ENCODE data around the gene ANKRD65. TPM values are rescaled to one million over a fixed set of nuclear protein-coding genes. Genes with fewer than 3 reads are reported as not detected.

The ANKRD65 gene
- total and polyA plus RNA-seq, 2 donors (not counting 3 experiments of a cell fraction or from before 2014, with no cell fraction given), result 0.15 to 0.38 TPM

GRCh38 chr1:1428174-1428573 is 7.1 kb upstream of the ANKRD65 start:
- Histone ChIP-seq H3K36me3 (ENCODE audit: control insufficient read depth in 2 of 2, extremely low read depth in 1 of 2, insufficient read depth in 2 of 2, low read length in 2 of 2) (no peaks in the 10 kb centered on the region), H3K79me2 (ENCODE audit: control insufficient read depth, insufficient read depth, low read length) (no peaks in the 10 kb centered on the region), H3K9me3 (replicated peaks; ENCODE audit: control insufficient read depth, insufficient read depth, low read length) (no peaks in the 10 kb centered on the region), H2AFZ (ENCODE audit: low read depth, low read length) (no peak overlapping the region), H3K4me3 (replicated peaks in 1 of 3; ENCODE audit: insufficient read depth in 1 of 3, low read depth in 1 of 3, low read length in 3 of 3) (no peak overlapping the region), H3K4me2 (ENCODE audit: insufficient read depth, low read length) (no peak overlapping the region), H3K9ac (replicated peaks; ENCODE audit: extremely low read depth, insufficient read depth, low read length) (no peak overlapping the region), H3K27ac (ENCODE audit: insufficient read depth, low read depth, low read length) (no peak overlapping the region), H3K4me1 (ENCODE audit: control insufficient read depth, extremely low read depth, insufficient read depth, low read length) (peaks cover 7% of the 10 kb centered on the region), H3K27me3 (ENCODE audit: control insufficient read depth in 2 of 2, insufficient read depth in 2 of 2, low read length in 2 of 2) (no peaks in the 10 kb centered on the region), H4K20me1 (replicated peaks; ENCODE audit: control insufficient read depth, extremely low read depth, insufficient read depth, low read length) (no peaks in the 10 kb centered on the region), H3K9me1 (replicated peaks; ENCODE audit: control insufficient read depth, extremely low read depth, insufficient read depth, low read length) (no peaks in the 10 kb centered on the region)
- no TSS peak for BruUV-seq (replicated peaks)
- dilution Hi-C loops (cut with MboI; ENCODE audit: extremely low pct_ligation_motif_present, low sequenced_read_pairs) (no loop called here), intact Hi-C loops (cut with micrococcal nuclease) (no loop called here)
- FAIRE-seq (no peak), DNase-seq (ENCODE audit: low read depth, low spot score) (no peak)
- TF ChIP-seq JUN (IDR thresholded peaks at IDR 0.05; ENCODE audit: borderline replicate concordance, insufficient read depth, insufficient read length, low read depth), result no peak
- TF ChIP-seq EZH2 (IDR thresholded peaks at IDR 0.05; ENCODE audit: borderline replicate concordance, low read depth, low read length, severe bottlenecking), result no peak
- TF ChIP-seq POLR2A (IDR thresholded peaks at IDR 0.05; ENCODE audit: low read depth, low read length), result no peak
- no peak for TF ChIP-seq MYC (IDR thresholded peaks at IDR 0.05; ENCODE audit: low read depth, low read length)
- TF ChIP-seq MAX (IDR thresholded peaks at IDR 0.05; ENCODE audit: insufficient read depth, insufficient read length), result no peak
- TF ChIP-seq POLR2AphosphoS5 (IDR thresholded peaks at IDR 0.05; ENCODE audit: insufficient read depth, low read depth, low read length), result no peak
- TF ChIP-seq CTCF (IDR thresholded peaks at IDR 0.05; ENCODE audit: extremely low read depth in 1 of 2, insufficient read depth in 1 of 2, low read depth in 1 of 2, low read length in 2 of 2), result no peak
- no peak for TF ChIP-seq FOS (IDR thresholded peaks at IDR 0.05; ENCODE audit: borderline replicate concordance, insufficient read depth, low read length)
- TF ChIP-seq GATA2 (IDR thresholded peaks at IDR 0.05; ENCODE audit: insufficient read depth, insufficient read length, low read depth, low read length), result no peak
- ChIA-PET POLR2A (no interaction called here), CTCF (interaction anchor here (1.4 kb wide), 1 partner anchor 26 kb away, joined by 5 read pairs; no protein-coding TSS in a partner anchor)
